GM23248 (cell line): Measurements from ENCODE around the gene DDA1. TPM values are rescaled to one million over a fixed set of nuclear protein-coding genes. Genes with fewer than 3 reads are reported as not detected.

ENCODE experiments used
- DNase-seq: peaks from one replicate; pipeline ENCODE4 v3.0.0-alpha.2; 2015
- H2AFZ ChIP-seq: fragments of 200-600 bp; sonication (generic); 2 replicates; pipeline ENCODE4 v1.6.1; 2016; ENCODE audit warnings: antibody characterized with exemption
- H3F3A ChIP-seq: fragments of 200-600 bp; sonication (generic); 2 replicates; pipeline ENCODE4 v1.6.1; 2016; ENCODE audit warnings: mild to moderate bottlenecking, antibody characterized with exemption, mixed run types; ENCODE audit not compliant: insufficient read depth
- H3K27ac ChIP-seq: fragments of 200-600 bp; sonication (generic); 2 replicates; pipeline ENCODE4 v1.5.1; 2016; ENCODE audit warnings: mild to moderate bottlenecking
- H3K27me3 ChIP-seq: fragments of 200-600 bp; sonication (generic); replicated peaks from 2 replicates; pipeline ENCODE4 v1.6.1; 2016; ENCODE audit warnings: mild to moderate bottlenecking; ENCODE audit not compliant: insufficient read depth
- H3K36me3 ChIP-seq: fragments of 200-600 bp; sonication (generic); 2 replicates; pipeline ENCODE4 v1.6.1; 2016; ENCODE audit warnings: low read depth, mild to moderate bottlenecking
- H3K4me1 ChIP-seq: fragments of 200-600 bp; sonication (generic); 2 replicates; pipeline ENCODE4 v1.6.1; 2016; ENCODE audit warnings: mild to moderate bottlenecking; ENCODE audit not compliant: insufficient read depth
- H3K4me2 ChIP-seq: fragments of 200-600 bp; sonication (generic); one replicate; pipeline ENCODE4 v1.6.1; 2016; ENCODE audit warnings: mild to moderate bottlenecking; ENCODE audit not compliant: unreplicated experiment
- H3K4me3 ChIP-seq: fragments of 200-600 bp; sonication (generic); 2 replicates; pipeline ENCODE4 v1.5.1; 2016; ENCODE audit warnings: mild to moderate bottlenecking
- H3K79me2 ChIP-seq: fragments of 200-600 bp; sonication (generic); 2 replicates; pipeline ENCODE4 v1.6.1; 2016; ENCODE audit warnings: mild to moderate bottlenecking; ENCODE audit not compliant: insufficient read depth
- H3K9ac ChIP-seq: fragments of 200-600 bp; sonication (generic); 2 replicates; pipeline ENCODE4 v1.6.1; 2016; ENCODE audit warnings: mild to moderate bottlenecking
- H3K9me2 ChIP-seq: fragments of 200-600 bp; sonication (generic); 2 replicates; pipeline ENCODE4 v1.6.1; 2016; ENCODE audit warnings: mixed run types, mild to moderate bottlenecking, moderate library complexity; ENCODE audit not compliant: insufficient read depth
- H3K9me3 ChIP-seq: fragments of 200-600 bp; sonication (generic); one replicate; pipeline ENCODE4 v1.6.1; 2017; ENCODE audit warnings: low read depth
- H4K20me1 ChIP-seq: fragments of 200-600 bp; sonication (generic); 2 replicates; pipeline ENCODE4 v1.6.0; 2016; ENCODE audit not compliant: insufficient read depth
- EZH2 ChIP-seq: fragments of 200-600 bp; sonication (generic); IDR thresholded peaks from 2 replicates; pipeline ENCODE4 v1.6.1; 2018; ENCODE audit warnings: antibody characterized with exemption, mild to moderate bottlenecking; ENCODE audit not compliant: insufficient read depth, poor library complexity, severe bottlenecking
- EZH2phosphoT487 ChIP-seq: fragments of 200-600 bp; sonication (generic); IDR thresholded peaks from 2 replicates; pipeline ENCODE4 v1.6.1; 2018; ENCODE audit warnings: antibody characterized with exemption, moderate library complexity, mild to moderate bottlenecking, low read depth; ENCODE audit not compliant: insufficient read depth
- WGBS, 2 experiments: methylation state at CpG; one replicate each; pipeline ENCODE4 v1.1.6; 2015 to 2017; ENCODE audit warnings: low lambda C conversion rate in 2 of 2, low coverage in 1 of 2; ENCODE audit errors: missing lambda C conversion rate in 2 of 2; 5-methylcytosine and 5-hydroxymethylcytosine counted together
- in situ Hi-C: fragments of 300-500 bp; cut with MboI; formaldehyde crosslinking; loops from 2 replicates; pipeline ENCODE4 v1.15.0; 2020
- polyA plus RNA-seq: library from polyadenylated mRNA; unstranded; fragments of >200 nt; fragmentation: Nextera tagmentation; extraction: Ambion mirVana; gene quantifications from 2 replicates; pipeline ENCODE4 v1.2.1, GENCODE V29; 2016
- total RNA-seq: library from RNA; depleted of rRNA; stranded (reverse); fragments of >200 nt; shearing (Covaris generic); gene quantifications from 2 replicates; pipeline ENCODE4 v1.2.3, GENCODE V29; 2014; rRNA removed

DDA1 gene
- total RNA-seq = 10.9 and 40.8 TPM in 2 replicates
- polyA plus RNA-seq = 87.8 and 96.9 TPM in 2 replicates

DNA sequence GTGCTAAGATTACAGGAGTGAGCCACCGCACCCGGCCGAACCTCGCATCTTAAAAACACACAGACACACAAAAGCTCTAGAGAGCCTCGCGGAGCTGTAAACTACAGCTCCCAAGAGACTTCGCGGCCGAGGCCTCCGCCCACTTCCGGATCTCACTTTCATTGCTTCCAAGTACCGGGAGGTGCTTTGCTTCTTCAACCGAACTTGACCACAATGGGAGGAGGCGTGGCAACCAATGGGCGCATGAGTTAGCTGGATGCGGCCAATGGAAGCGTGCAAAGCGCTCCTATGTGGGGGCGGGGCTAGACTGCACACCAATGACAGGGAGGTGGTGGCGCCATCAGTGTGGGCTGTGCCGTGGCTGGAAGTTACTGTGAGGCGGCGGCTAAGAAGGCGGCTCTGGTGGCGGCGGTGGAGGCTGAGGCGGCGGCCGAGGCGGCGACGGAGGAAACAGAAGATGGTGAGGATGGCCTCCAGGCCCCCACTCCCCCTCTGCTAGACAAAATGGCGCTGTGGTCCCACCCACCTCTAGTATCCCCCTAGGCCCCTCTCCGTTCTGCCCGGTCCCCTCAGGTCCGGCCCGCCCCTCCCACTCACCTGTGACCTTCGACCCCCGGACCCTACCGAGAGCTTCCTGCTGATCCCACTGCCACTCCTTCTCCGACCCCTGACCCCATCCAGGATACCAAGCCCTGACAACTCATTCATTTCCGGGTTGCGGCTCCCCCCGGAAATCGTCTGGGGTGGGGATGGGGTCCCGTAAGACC is at the start of gene DDA1:
Gene DDA1 (plus strand): TSS at position 366 of the 767 bp plus-strand sequence. CDS start 92 bp downstream, at position 458.
- H3F3A ChIP-seq = peaks cover 13% of the 10 kb centered on the region
- in situ Hi-C loops = loop anchor here (10.0 kb wide), 1 partner anchor 75 kb away; no protein-coding TSS in a partner anchor
- DNase-seq = peak; percentile 100
- H3K4me1 ChIP-seq = peaks cover 38% of the 10 kb centered on the region
- H3K27ac ChIP-seq = peak within 1 kb of the TSS; percentile 36
- no peaks in the 10 kb centered on the region for H3K9me3 ChIP-seq
- peak within 1 kb of the TSS; percentile 83 for H2AFZ ChIP-seq
- 1 to 3% methylated on average over 37 to 45 of the region's 46 CpGs for WGBS, 2 experiments
- no peak for TF ChIP-seq EZH2phosphoT487
- no peak for TF ChIP-seq EZH2
- peak within 1 kb of the TSS; percentile 97 for H3K4me3 ChIP-seq
- H3K9me2 ChIP-seq = no peaks in the 10 kb centered on the region
- no peaks in the 10 kb centered on the region for H3K27me3 ChIP-seq
- H4K20me1 ChIP-seq = no peaks in the 10 kb centered on the region
- peaks cover 66% of the 10 kb centered on the region for H3K79me2 ChIP-seq
- peak within 1 kb of the TSS; percentile 90 for H3K4me2 ChIP-seq
- H3K9ac ChIP-seq = peak within 1 kb of the TSS; percentile 93
- H3K36me3 ChIP-seq = no peaks in the 10 kb centered on the region; the same call in 1 of the 2 replicates

DNA sequence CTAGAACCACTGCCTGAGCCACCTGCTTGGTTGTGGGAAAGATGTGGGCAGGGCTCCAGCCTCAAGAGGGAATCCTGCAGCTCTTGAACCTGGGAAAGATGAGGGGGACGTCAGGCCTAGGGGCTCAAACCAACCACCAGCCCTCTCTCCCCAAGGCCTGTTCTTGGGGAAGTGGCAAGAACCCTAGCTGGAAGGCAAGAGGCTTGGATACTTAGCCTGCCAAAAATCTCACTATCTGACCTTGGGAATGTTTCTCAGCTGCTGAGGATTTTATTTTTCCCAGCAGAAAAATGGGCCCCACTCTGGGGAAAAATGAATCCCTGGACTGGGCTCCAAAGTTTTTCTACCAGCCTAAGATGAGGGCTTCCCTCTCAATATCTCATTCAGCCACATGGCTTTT is 49.4 kb upstream of the DDA1 start:
- DNase-seq = no peak
- Histone ChIP-seq H3K9ac (no peak overlapping the region), H4K20me1 (no peaks in the 10 kb centered on the region), H3K4me3 (no peak overlapping the region), H3K9me2 (no peaks in the 10 kb centered on the region), H3K27ac (no peak overlapping the region), H3K9me3 (no peaks in the 10 kb centered on the region), H3K27me3 (no peaks in the 10 kb centered on the region), H3K36me3 (no peaks in the 10 kb centered on the region), H3K4me2 (no peak overlapping the region), H3F3A (no peaks in the 10 kb centered on the region), H3K79me2 (no peaks in the 10 kb centered on the region), H3K4me1 (no peaks in the 10 kb centered on the region), H2AFZ (no peak overlapping the region)
- WGBS, 2 experiments = 7 to 31% methylated on average over 1 of the region's 1 CpG
- in situ Hi-C loops = no loop called here
- no peak for TF ChIP-seq EZH2

DNA sequence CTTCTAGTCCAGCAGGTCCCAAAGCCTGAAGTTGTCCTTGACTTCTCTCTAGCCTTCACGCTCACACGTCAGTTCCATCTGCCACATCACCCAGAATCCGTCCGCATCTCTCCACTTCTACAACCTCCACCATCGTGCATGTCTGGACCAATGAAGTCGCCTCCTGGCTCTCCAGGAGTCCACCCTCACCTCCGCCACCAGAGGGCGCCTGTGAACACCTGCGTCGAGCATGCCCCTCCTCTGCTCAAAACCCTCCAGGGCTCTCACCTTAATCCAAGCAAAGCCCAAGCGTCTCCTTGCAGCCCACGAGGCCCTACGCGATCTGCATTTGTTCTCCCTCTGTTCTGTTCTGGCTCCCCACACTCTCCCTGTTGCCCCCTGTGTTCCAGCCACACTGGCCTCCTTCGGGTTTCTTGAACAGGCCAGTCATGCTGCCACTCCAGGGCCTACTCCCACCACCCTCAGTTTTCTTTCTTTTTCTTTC is 48.5 kb upstream of the DDA1 start:
- in situ Hi-C loops = no loop called here
- 12% methylated on average over 15 of the region's 15 CpGs for WGBS, 2 experiments
- no peak overlapping the region for H3K9ac ChIP-seq
- DNase-seq = peak; percentile 77
- H3K79me2 ChIP-seq = no peaks in the 10 kb centered on the region
- no peaks in the 10 kb centered on the region for H3K9me2 ChIP-seq
- H3K27ac ChIP-seq = no peak overlapping the region
- H3F3A ChIP-seq = no peaks in the 10 kb centered on the region
- no peak overlapping the region for H2AFZ ChIP-seq
- no peaks in the 10 kb centered on the region for H3K9me3 ChIP-seq
- H3K27me3 ChIP-seq = no peaks in the 10 kb centered on the region
- no peak overlapping the region for H3K4me3 ChIP-seq
- no peaks in the 10 kb centered on the region for H4K20me1 ChIP-seq
- no peaks in the 10 kb centered on the region for H3K36me3 ChIP-seq
- H3K4me1 ChIP-seq = no peaks in the 10 kb centered on the region
- TF ChIP-seq EZH2 (no peak), EZH2phosphoT487 (no peak)
- no peak overlapping the region for H3K4me2 ChIP-seq

DNA sequence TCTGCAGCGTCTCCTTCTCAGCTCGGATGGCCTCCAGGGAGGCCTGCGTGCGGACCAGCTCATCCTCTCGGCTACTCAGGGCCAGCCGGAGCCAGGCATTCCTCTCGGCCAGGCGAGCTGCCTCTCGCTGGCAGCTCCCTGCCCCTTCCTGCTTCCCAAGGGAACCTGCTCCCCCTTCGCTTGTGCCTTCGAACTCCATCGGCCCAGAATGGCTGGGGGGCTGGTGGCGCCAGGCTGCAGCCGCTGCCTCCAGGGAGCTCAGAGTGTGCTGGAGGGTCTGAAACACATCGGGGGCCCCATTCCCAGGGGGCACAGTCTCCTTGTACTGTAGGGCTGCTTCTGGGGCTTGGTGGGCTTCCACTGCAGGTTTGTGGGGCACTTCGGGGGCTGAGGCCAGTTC is 46.8 kb upstream of the DDA1 start:
- no peaks in the 10 kb centered on the region for H3K9me2 ChIP-seq
- in situ Hi-C loops = no loop called here
- peaks cover 1% of the 10 kb centered on the region for H3F3A ChIP-seq
- H3K27ac ChIP-seq = no peak overlapping the region
- TF ChIP-seq EZH2phosphoT487 (no peak), EZH2 (no peak)
- H3K79me2 ChIP-seq = peaks cover 2% of the 10 kb centered on the region; the same call in 1 of the 2 replicates
- no peaks in the 10 kb centered on the region for H3K9me3 ChIP-seq
- H3K4me3 ChIP-seq = no peak overlapping the region
- no peak for DNase-seq
- H3K4me1 ChIP-seq = no peaks in the 10 kb centered on the region
- no peak overlapping the region for H3K4me2 ChIP-seq
- H3K9ac ChIP-seq = no peak overlapping the region
- no peaks in the 10 kb centered on the region for H4K20me1 ChIP-seq
- H3K36me3 ChIP-seq = no peaks in the 10 kb centered on the region
- no peaks in the 10 kb centered on the region for H3K27me3 ChIP-seq
- H2AFZ ChIP-seq = no peak overlapping the region
- 52 to 57% methylated on average over 16 of the region's 16 CpGs for WGBS, 2 experiments
